ENCODE data around the gene LARP1. TPM values are rescaled to one million over a fixed set of nuclear protein-coding genes. Genes with fewer than 3 reads are reported as not detected.
A peak's percentile ranks its signal among the peaks of the same experiment; 100 is the strongest.

LARP1 gene
- total RNA-seq = 100 to 1,000 TPM; 138 to 197 (median 170) TPM
- 10 to 100 TPM; 26.4 to 30.4 TPM for polyA plus RNA-seq
- long read RNA-seq, donor 1, partial matches to known transcripts = 48 of 108 reads
- long read RNA-seq, donor 1, other reads (novel, unspliced or antisense) = 60 of 108 reads
- long read RNA-seq, donor 2, partial matches to known transcripts = 20 of 133 reads
- long read RNA-seq, donor 2, other reads (novel, unspliced or antisense) = 111 of 133 reads
- long read RNA-seq, donor 3, partial matches to known transcripts = 65 of 264 reads
- long read RNA-seq, donor 3, other reads (novel, unspliced or antisense) = 198 of 264 reads

DNA sequence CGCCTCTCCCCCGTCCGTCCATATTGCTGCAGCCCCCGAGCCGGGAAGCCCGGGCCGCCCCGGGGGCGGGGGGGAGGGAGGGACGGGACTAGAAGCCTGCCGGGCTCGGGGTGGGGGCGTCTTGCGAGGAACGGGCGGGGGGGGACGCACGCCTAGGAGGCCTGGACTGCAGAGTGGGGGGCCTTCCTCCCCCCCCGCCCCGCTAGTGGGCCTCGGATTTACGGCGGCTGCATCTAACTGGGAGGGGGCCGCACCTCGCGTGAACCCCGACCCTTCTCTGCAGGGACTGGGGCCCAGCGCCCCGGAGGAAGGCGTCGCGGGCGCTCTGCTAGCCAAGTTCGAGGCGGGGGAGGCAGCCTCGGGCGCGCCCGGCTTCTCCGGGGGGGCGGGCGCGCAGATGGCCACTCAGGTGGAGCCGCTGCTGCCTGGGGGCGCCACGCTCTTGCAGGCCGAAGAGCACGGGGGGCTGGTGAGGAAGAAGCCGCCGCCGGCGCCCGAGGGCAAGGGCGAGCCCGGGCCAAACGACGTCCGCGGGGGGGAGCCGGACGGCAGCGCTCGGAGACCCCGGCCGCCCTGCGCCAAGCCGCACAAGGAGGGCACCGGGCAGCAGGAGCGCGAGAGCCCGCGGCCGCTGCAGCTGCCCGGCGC lies at the start of gene LARP1:
Gene LARP1, plus strand, starts transcription at position 17 of the 648 bp plus-strand sequence. Its CDS starts 381 bp downstream, at position 398.
- H3K27me3 ChIP-seq = no peaks in the 10 kb centered on the region
- H3K27ac ChIP-seq = peak within 1 kb of the TSS; percentile 91 to 99 (median 98)
- WGBS, 2 donors = 1% methylated on average over 57 to 74 of the region's 75 CpGs
- H3K4me1 ChIP-seq = peaks cover 7 to 55% (median 44%) of the 10 kb centered on the region in 9 donors
- intact Hi-C loops (cut with DNase I) = loop anchor here in 6 of 10 donors (1.0 to 10.0 kb wide), 9 partner anchors 37 to 103 kb away; partner anchors contain the start of gene CNOT8 (in 6 of the 6)
- peak within 1 kb of the TSS; percentile 87 to 99 (median 98) for H3K4me3 ChIP-seq
- no peaks in the 10 kb centered on the region for H3K9me3 ChIP-seq
- no peaks in the 10 kb centered on the region for H3K36me3 ChIP-seq
- peak in 1 of 9 donors; percentile 14 for TF ChIP-seq CTCF (IDR thresholded peaks at IDR 0.05)
- DNase-seq = peak; percentile 42 to 62
- peak; percentile 9 to 40 (median 15) for ATAC-seq

DNA sequence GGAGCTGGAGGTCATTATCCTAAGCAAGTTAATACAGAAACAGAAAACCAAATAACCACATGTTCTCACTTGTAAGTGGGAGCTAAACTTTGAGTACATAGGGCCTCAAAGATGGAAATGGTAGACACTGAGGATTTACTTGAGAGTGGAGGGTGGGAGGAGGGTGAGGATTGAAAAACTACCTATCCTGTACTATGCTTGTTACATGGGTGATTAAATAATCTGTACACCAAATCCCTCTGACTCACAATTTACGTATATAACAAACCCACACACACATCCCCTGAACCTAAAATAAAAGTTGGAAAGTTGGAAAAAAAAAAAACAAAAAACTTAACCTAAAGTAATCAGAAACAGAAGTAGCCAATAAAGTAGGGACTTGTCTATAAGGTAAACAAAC lies 48.8 kb upstream of the LARP1 start:
- Histone ChIP-seq H3K27me3 (no peaks in the 10 kb centered on the region), H3K4me3 (no peak overlapping the region), H3K36me3 (no peaks in the 10 kb centered on the region), H3K27ac (no peak overlapping the region), H3K9me3 (no peaks in the 10 kb centered on the region), H3K4me1 (peaks cover 0 to 12% (median 3%) of the 10 kb centered on the region in 9 donors)
- 94 to 100% methylated on average over 1 of the region's 1 CpG for WGBS, 2 donors
- intact Hi-C loops (cut with DNase I) = no loop called here
- ATAC-seq (no peak), DNase-seq (no peak)
- TF ChIP-seq CTCF (IDR thresholded peaks at IDR 0.05) = no peak

- WGBS, 2 donors = 81 to 86% methylated on average over 5 of the region's 5 CpGs
- TF ChIP-seq CTCF (IDR thresholded peaks at IDR 0.05) = no peak
- Histone ChIP-seq H3K9me3 (no peaks in the 10 kb centered on the region), H3K4me1 (peaks cover 0 to 10% (median under 1%) of the 10 kb centered on the region in 9 donors), H3K4me3 (no peak overlapping the region), H3K27ac (no peak overlapping the region), H3K27me3 (no peaks in the 10 kb centered on the region), H3K36me3 (no peaks in the 10 kb centered on the region)
- ATAC-seq = no peak
- DNase-seq = no peak
- intact Hi-C loops (cut with DNase I) = no loop called here
These were observed 47.5 kb upstream of the LARP1 start for GRCh38 chr5:154707641-154708040.

- no peak overlapping the region for H3K27ac ChIP-seq
- no peaks in the 10 kb centered on the region for H3K9me3 ChIP-seq
- no peak overlapping the region for H3K4me3 ChIP-seq
- intact Hi-C loops (cut with DNase I) = no loop called here
- WGBS, 2 donors = 59 to 66% methylated on average over 6 of the region's 6 CpGs
- TF ChIP-seq CTCF (IDR thresholded peaks at IDR 0.05) = no peak
- no peaks in the 10 kb centered on the region for H3K27me3 ChIP-seq
- ATAC-seq = no peak
- DNase-seq = no peak
- no peaks in the 10 kb centered on the region for H3K36me3 ChIP-seq
- peaks cover 0 to 15% (median 5%) of the 10 kb centered on the region in 9 donors for H3K4me1 ChIP-seq
These were observed 47.0 kb upstream of the LARP1 start for GRCh38 chr5:154708207-154708606.

Measured in heart right ventricle (tissue), 16 donors.